HG02763 (cell line): ENCODE data around the gene JUN.
"Not testable (repeated sequence)": the region's sequence is repeated elsewhere in the genome, so short reads cannot be mapped to it uniquely, and the experiment has no call there.

Experiments used
- ATAC-seq: cut with Tn5 transposase; IDR thresholded peaks from one replicate; pipeline ENCODE4 v1.9.1; 2021; ENCODE audit warnings: mild to moderate bottlenecking, moderate library complexity; ENCODE audit not compliant: unreplicated experiment

The JUN gene

GRCh38 chr1:58809325-58810010, 25.6 kb upstream of the JUN start:
- no peak for ATAC-seq

GRCh38 chr1:58808077-58808476, 24.2 kb upstream of the JUN start:
- no peak for ATAC-seq

- ATAC-seq, result peak; percentile 68
These were observed 22.1 kb upstream of the JUN start for GRCh38 chr1:58805716-58806571.

DNA sequence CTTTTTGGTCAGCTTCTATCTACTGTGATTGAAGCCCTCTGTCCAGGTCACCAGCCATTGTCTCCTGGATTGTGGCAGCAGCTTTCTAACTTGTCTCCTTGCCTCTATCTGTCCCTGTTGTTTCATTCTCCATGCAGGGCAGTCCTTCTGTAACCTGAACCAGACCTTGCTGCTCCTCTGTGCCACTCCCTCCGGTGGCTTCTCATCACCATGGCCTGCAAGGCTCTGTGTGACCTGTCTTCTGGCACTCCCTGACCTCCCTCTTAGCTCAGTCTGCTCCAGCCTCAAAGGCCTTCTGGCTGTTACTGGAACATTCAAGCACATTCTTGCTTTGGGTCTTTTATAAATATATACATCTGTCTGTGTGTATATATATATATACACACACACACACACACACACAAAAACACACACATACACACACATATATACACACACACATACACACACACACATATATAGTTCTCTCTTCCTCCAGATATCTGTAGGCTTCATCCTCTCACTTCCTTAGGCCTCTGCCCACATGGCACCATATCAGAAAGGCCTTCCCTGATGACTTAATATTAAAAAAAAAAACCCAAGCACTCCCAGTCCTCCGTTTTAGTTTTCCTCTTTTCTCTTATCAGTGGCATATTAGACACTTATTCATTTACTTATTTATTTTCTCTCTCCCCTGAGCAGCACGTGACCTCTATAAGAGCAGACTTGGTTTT, 21.2 kb upstream of the JUN start:
- no peak for ATAC-seq

DNA sequence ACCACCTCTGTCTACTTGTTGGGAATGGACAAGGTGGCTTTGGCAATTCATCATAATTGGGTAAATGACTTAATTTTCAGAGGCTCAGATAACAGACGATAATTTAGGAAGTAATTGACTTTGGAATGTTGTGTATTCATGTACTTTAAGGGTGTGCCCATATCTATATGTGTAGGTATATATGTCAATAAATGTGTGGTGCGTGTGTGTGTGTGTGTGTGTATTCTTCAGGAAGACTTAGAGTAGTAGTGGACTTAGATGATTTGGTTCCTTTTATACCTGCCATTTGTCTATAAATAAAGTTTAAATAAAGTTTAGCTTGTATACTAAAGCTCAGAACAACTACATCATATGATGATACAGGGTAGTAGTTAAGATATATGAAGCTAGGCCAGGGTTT, 20.0 kb upstream of the JUN start:
- no peak for ATAC-seq

DNA sequence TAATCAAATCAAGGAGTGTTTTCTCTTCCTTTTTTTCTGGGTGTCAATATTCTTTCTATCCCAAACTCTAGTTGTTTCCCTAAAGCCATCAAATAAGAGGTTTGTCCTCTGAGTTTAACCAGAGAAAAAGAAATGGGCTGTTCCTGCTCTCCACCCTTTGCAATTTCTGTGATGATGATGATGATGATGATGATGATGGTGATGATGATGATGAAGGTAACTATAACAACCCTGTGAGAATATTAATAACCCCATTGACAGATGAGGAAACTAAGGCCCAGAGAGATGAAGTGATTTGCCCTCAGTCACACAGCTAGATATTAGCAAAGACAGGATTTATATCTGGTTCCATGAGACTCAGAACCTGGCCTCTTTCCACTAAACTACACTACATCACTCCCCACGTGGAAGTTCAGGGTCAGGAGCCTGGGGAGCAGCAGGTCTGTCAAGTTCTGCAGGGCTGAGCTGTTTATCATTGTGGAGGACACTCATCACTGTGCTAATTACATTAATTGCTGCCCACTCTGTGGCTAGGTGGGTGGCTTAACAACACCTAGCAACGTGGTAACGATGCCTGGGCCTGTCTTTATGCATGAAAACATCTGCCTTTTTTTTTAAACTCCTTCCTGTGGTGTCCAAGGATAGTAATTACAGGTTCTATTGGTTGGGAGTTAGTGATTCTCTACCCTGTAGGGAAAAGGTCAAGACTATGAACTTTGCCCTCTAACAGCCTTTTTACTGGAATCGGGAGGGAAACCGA, 19.0 kb upstream of the JUN start:
- no peak for ATAC-seq

GRCh38 chr1:58801286-58801685, 17.4 kb upstream of the JUN start:
- not testable (repeated sequence) for ATAC-seq

GRCh38 chr1:58799650-58800049, 15.8 kb upstream of the JUN start:
- ATAC-seq, result no peak

DNA sequence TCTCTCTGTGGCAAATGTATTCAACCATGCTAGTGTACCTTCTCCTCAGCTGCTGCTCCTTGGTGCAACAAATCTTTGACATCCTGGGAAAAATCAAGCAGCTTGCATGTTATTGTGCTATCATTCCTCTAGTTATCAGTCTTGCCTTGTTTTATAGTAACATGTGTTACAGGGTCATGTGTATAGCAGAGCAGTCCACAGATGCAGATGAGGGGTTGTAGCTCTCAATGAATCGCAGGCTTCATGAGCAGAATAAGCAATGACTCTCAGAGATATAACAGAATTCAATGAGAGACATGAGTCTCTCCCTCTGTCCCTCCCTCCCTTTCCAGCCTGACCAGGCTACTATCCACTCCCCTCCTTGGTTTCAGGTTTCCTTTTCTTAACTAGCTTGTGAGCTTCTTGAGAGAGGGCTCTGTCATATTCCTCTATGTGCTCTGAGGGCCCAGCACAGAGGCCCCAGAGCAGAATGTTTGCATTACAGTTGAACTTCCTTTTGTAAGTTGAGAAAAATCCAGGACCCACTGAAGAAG, 15.1 kb upstream of the JUN start:
- no peak for ATAC-seq

DNA sequence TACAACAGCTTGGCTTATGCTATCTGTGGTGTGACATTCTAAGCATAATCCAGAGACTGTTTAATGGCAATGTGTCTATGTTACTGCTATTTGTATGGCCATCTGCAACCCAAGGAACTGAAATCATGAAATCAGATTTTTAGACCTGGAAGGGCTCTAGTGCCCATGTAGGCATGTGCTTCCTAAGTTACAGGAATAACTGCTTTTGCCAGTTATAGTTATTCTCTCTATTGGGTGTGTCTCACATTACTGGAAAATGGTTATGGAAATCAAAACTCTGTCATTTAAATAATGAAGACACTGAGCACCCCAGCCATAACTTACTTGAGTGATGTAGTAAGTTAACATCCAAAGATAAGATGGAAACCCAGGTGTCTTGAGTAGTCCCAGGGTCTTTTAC, 12.6 kb upstream of the JUN start:
- no peak for ATAC-seq

GRCh38 chr1:58794585-58794984, 10.7 kb upstream of the JUN start:
- no peak for ATAC-seq

DNA sequence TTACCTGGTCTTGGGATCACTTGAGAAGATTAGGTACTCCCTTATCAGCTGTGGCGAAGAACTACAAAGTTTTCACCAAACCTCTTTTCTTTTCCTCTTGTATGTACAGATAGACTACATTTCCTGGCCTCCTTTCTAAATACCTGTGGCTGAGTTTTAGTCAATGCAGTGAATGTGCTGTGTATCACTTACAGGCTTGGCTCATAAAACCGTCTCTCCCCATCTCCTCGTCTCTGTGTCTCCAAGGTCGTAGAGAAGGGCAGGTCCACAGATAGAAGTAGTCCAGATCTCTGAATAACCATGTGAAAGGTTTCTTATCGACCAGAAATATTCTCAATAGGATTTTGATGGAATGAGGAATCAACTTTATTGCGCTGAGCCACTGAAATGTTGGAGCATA, 9.0 kb upstream of the JUN start:
- ATAC-seq, result no peak

DNA sequence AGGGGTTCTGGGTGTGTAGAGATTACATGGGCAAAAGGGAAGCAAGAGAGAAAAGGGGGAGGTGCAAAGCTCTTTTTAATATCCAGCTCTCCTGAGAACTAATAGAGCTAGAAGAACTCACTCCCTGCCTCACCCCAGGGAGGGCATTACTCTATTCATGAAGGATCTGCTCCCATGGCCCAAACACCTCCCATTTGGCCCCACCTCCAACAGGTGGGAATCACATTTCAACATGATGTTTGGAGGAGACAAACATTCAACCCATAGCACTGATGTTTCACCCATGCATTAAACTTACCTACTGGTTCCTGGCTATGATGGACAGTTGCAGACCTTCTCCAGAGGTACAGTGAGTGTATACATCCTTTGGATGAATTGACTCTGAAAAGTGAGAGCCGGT, 7.3 kb upstream of the JUN start:
- no peak for ATAC-seq

DNA sequence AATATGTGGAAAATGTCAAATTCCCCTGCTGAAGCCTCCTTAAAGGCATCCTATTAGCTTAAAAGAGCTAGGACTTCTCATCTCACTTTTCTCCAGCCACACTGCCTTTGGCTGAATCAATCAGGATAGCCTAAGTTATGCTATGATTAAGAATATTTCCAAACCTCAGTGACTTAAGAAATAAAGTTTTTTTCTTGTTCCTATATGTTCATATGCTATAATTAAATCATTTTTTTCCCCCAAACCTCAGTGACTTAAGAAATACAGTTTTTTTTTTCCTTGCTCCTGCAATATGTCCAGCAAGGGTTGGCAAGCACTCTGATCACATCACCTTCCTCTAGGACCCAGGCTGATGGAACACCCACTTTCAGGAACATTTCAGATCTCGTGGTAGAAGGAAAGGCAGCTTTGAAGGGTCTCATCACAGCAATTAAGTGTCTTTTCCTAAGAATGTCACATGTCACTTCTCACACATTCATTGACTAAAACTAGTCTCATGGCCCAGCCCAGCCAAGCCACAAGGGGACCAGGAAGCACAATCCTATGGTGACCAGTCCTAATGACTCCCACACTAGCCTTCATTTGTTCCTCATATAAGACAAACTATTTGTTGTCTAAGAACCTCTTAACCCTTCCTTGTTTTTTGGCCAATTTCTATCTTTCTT, 6.3 kb upstream of the JUN start:
- no peak for ATAC-seq

- no peak for ATAC-seq
These were observed 5.5 kb upstream of the JUN start for GRCh38 chr1:58789322-58789856.

GRCh38 chr1:58788259-58788658, 4.4 kb upstream of the JUN start:
- ATAC-seq, result no peak

GRCh38 chr1:58786927-58787245, 3.0 kb upstream of the JUN start:
- no peak for ATAC-seq

DNA sequence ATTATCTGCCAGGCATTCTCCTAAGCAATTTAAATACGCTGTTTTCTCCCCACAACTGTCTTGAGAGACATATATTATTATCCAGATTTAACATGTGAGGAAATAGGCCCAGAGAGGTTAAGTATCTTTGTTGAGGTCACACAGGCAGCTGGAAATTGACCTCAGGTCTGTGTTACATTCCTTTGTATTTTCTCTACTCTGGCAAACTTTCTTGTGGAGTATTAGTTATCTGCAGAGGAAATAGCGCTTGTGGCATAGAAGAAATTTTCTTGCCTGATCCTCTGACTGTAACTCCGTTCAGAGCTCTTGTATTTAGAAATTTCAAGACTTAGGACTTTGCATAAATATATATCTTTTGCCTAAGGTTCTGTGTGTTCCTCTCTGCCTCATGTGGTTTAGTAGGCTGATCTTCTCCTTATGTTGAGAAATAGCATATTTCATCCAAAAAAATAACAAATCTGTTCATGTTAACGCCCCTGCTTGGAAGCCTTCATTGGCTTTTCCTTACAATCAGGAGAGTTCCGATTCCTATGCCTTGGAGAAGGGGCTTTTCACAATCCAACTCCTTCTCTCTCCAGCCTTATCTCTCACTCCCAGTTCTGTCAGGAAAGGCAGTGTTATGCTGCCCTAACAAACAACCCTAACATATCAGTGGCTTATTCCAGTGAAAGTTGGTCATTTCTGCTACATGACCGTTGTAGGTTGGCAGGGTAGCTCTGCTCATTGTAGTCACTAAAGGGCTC, 2.5 kb upstream of the JUN start:
- no peak for ATAC-seq

GRCh38 chr1:58785442-58786058, 1.7 kb upstream of the JUN start:
- no peak for ATAC-seq
